ENCODE results near the gene NDST1. TPM values are rescaled to one million over a fixed set of nuclear protein-coding genes. Genes with fewer than 3 reads are reported as not detected.
A peak's percentile ranks its signal among the peaks of the same experiment; 100 is the strongest.

Gene NDST1
- total RNA-seq, 6 experiments from 2014 or later: 126 to 199 (median 147) TPM

DNA sequence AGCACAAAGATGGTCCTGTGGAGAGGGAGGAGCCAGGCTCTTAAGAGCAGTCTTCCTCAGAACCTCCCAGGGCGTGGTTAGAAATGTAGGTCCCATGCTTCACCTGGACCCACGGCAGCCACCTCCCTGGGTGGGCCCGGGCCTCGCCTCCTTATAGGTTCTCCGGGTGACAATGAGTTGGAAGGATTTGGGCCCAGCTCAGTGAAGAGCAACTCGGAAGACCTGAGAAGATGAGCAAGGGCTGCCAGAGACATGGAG is 26.3 kb upstream of the NDST1 start:
- no peaks in the 10 kb centered on the region; the same call in 1 of the 2 replicates for H3K27me3 Mint-ChIP-seq (ENCODE audit: insufficient read depth)
- H3K4me1 Mint-ChIP-seq (ENCODE audit: low read depth): peaks cover 50% of the 10 kb centered on the region
- TF ChIP-seq, protein P1, sequence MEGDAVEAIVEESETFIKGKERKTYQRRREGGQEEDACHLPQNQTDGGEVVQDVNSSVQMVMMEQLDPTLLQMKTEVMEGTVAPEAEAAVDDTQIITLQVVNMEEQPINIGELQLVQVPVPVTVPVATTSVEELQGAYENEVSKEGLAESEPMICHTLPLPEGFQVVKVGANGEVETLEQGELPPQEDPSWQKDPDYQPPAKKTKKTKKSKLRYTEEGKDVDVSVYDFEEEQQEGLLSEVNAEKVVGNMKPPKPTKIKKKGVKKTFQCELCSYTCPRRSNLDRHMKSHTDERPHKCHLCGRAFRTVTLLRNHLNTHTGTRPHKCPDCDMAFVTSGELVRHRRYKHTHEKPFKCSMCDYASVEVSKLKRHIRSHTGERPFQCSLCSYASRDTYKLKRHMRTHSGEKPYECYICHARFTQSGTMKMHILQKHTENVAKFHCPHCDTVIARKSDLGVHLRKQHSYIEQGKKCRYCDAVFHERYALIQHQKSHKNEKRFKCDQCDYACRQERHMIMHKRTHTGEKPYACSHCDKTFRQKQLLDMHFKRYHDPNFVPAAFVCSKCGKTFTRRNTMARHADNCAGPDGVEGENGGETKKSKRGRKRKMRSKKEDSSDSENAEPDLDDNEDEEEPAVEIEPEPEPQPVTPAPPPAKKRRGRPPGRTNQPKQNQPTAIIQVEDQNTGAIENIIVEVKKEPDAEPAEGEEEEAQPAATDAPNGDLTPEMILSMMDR (IDR thresholded peaks at IDR 0.05): no peak
- no peak overlapping the region for H3K27ac Mint-ChIP-seq
- no peaks in the 10 kb centered on the region for H3K9me3 Mint-ChIP-seq
- no peak for DNase-seq
- no peak overlapping the region for H3K4me3 Mint-ChIP-seq
- H3K36me3 Mint-ChIP-seq (ENCODE audit: low read depth): no peaks in the 10 kb centered on the region

DNA sequence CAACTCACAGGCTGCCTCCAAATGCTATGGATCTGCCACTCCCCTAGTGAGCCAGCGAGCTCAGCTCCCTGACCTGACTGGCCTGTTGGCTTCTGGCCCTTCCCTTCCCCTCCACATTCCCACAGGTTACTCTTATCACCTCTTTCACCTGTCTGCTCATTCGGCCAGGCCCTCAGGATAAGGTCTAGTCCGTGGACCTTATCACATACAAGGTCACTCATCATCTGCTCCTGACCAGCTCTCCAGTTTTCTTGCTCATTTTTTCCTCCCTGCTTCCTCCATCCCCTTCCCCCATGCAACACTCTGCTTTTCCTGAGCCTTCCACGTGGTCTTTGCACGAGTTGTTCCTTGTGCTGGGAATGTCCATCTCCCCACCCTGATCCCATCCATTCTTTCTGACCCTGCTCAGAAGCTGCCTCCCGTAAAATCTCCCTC is 25.9 kb upstream of the NDST1 start:
- no peak for DNase-seq
- Mint-ChIP-seq H3K4me3 (no peak overlapping the region), H3K27ac (no peak overlapping the region), H3K27me3 (ENCODE audit: insufficient read depth) (no peaks in the 10 kb centered on the region; the same call in 1 of the 2 replicates), H3K9me3 (no peaks in the 10 kb centered on the region), H3K4me1 (ENCODE audit: low read depth) (peaks cover 48% of the 10 kb centered on the region), H3K36me3 (ENCODE audit: low read depth) (peaks cover under 1% of the 10 kb centered on the region)
- TF ChIP-seq, protein P1 (IDR thresholded peaks at IDR 0.05): no peak

DNA sequence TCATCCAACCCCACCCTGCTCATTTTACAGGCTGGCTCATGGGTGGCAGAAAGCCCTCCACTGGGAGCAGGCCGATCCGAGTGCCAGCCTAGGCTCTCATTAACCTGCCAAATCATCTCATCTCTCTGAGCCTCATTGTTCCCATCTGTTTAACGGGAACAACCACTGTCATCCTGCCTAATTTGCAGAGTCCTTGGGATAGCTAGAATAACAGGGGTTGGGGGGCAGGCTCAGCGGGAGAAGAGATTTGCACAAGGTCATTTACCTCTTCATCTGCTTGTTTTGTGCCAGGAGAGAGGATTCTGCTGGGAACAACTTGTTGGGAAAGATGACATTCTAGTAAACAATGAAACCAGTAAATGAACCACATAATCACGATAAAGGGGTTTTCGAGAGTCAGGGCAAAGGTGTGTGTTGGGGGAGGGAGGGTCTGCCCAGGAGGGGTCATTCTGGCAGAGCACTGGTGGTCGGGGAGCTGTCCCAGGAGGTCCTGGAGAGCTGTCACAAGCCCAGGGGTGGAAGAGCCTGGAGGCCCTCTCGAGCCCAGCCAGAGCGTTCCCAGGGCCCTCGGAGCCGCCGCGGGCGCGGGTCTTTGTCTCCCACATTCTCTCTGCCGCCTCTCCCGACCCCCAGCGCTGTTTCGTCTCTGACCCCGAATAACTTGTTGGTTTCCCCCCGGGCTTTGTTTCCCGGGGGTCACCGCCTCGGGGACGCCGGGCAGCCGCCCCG is 22.8 kb upstream of the NDST1 start:
- peaks cover 61% of the 10 kb centered on the region for H3K4me1 Mint-ChIP-seq (ENCODE audit: low read depth)

DNA sequence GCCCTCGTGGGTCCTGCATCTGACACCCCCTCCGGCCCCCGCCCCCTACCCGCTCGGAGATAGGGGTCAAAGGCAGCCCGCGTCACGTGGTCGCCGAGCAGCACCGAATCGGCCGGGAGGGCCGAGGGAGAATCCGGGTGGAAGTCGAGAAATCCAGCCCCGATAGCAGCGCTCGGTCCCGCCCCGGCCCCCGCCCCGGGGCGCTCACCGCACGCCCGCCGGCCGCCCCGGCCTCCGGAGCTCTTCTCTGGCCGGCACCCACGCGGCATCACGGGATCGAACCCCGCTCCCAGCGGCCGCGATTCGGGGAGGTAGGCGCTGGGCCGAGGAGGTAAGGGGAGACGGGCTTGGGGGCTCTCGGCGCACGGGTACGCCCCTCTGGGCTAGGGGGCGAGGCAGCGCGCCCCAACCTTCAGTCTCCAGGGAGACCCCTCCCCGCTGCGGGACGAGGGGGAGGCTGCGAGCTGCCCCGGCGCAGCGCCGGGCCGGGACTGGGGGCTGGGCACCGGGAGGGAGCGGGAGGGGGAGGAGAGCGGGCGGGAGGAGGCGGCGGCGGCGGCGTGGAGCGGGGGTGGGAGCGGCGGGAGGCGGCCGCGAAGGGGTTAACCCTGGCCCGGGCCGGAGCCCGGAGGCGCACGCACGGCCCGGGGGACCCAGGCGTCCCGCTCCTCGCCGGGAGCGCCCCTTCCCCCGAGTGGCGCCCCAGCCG is 22.1 kb upstream of the NDST1 start:
- TF ChIP-seq, protein P1 (IDR thresholded peaks at IDR 0.05): no peak
- Mint-ChIP-seq H3K27ac (peak overlapping the region; percentile 81), H3K9me3 (no peaks in the 10 kb centered on the region), H3K4me3 (peak overlapping the region; percentile 83), H3K36me3 (ENCODE audit: low read depth) (peaks cover 15% of the 10 kb centered on the region), H3K27me3 (ENCODE audit: insufficient read depth) (peaks cover 5% of the 10 kb centered on the region; the same call in 1 of the 2 replicates), H3K4me1 (ENCODE audit: low read depth) (peaks cover 63% of the 10 kb centered on the region)
- peak; percentile 25 for DNase-seq

More for the DNA sequence above, 22.8 kb upstream of the NDST1 start:
- Mint-ChIP-seq H3K9me3 (no peaks in the 10 kb centered on the region), H3K27me3 (ENCODE audit: insufficient read depth) (peaks cover 5% of the 10 kb centered on the region; the same call in 1 of the 2 replicates), H3K36me3 (ENCODE audit: low read depth) (peaks cover 8% of the 10 kb centered on the region), H3K27ac (peak overlapping the region; percentile 81), H3K4me3 (peak overlapping the region; percentile 83)
- TF ChIP-seq, protein P1 (IDR thresholded peaks at IDR 0.05): no peak
- no peak for DNase-seq

DNA sequence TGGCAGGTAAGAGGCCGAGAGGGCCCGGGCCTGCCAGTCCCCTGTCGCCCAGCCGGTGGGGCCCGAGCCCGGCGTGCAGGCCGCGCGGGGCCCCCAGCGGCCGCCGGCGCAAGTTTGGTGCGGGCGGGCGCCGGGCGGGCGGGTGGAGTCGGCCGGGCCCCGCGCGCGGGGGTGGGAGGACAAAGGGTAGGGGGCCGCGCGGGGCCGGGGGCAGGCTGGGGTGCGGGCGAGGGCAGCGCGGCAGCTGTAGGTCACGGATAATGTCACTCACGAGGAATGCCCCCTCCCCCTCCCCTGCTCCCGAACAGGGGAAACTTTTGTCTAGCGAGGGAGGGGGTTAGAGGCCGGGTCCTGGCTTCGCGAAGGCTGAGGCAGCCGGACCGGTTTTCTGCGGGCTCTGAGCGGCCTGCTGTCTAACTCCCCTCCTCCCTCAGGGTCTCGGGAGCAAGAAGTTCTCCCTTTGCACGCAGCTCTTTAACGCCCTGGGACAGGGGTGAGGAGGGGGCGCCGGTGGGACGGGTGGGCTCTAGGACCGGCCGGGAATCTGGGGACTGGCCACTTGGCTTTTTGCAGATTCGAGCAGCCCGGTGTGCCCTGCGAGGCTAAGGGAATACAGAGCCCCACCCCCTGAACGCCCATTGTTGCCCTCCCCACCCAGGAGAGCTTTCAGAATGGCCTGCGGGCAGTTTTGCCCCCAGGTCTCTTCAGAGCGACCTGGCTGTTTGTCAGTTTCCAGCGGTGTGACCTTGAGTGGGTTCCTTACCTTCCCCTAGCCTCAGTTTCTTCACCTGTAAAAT is 21.3 kb upstream of the NDST1 start:
- Mint-ChIP-seq H3K4me1 (ENCODE audit: low read depth) (peaks cover 67% of the 10 kb centered on the region), H3K36me3 (ENCODE audit: low read depth) (peaks cover 20% of the 10 kb centered on the region), H3K27ac (peak overlapping the region; percentile 92), H3K9me3 (no peaks in the 10 kb centered on the region), H3K27me3 (ENCODE audit: insufficient read depth) (peaks cover 5% of the 10 kb centered on the region; the same call in 1 of the 2 replicates), H3K4me3 (peak overlapping the region; percentile 88)
- no peak for DNase-seq
- TF ChIP-seq, protein P1 (IDR thresholded peaks at IDR 0.05): no peak
